IMR-90 (cell line): Measurements from ENCODE around the gene PSENEN. TPM values are rescaled to one million over a fixed set of nuclear protein-coding genes. Genes with fewer than 3 reads are reported as not detected.

Experiments used
- ATAC-seq: fragments of 200-7000 bp; cut with Tn5 transposase; 2 replicates; pipeline ENCODE4 v1.9.1; 2020; ENCODE audit warnings: low read depth, mild to moderate bottlenecking, moderate library complexity
- BruUV-seq: library from RNA; stranded (reverse); fragments of 400-500 nt; replicated peaks from 2 replicates; lab custom pipeline; 2021; lab: Mats Ljungman, UMichigan
- CTCF ChIA-PET: fragments of 300-600 bp; formaldehyde crosslinking; extraction: SDS; loops from one replicate; lab custom pipeline; 2021; ENCODE audit warnings: antibody characterized with exemption; lab: Yijun Ruan, JAX
- POLR2A ChIA-PET: fragments of 300-600 bp; sonication (Branson Sonifier 250); formaldehyde crosslinking; loops from one replicate; lab custom pipeline; 2022; ENCODE audit warnings: antibody characterized with exemption; ENCODE audit not compliant: unreplicated experiment; lab: Charles Lee
- DNase-seq: peaks from one replicate; pipeline ENCODE4 v3.0.0; 2013
- H2AFZ ChIP-seq: replicated peaks from 2 replicates; pipeline ENCODE3; 2013; ENCODE audit warnings: low read length, mild to moderate bottlenecking; ENCODE audit not compliant: poor library complexity
- H2AK5ac ChIP-seq: 2 replicates; pipeline ENCODE4 v1.6.1; 2013; ENCODE audit warnings: low read depth, low read length, inconsistent platforms
- H2AK9ac ChIP-seq: replicated peaks from 2 replicates; pipeline ENCODE3; 2013; ENCODE audit warnings: mild to moderate bottlenecking, low read depth, low read length, moderate library complexity; ENCODE audit not compliant: poor library complexity
- H2BK120ac ChIP-seq: 2 replicates; pipeline ENCODE4 v1.6.1; 2013; ENCODE audit warnings: low read depth, low read length, inconsistent platforms
- H2BK15ac ChIP-seq: 3 replicates; pipeline ENCODE4 v1.6.1; 2013; ENCODE audit warnings: low read depth, low read length, inconsistent platforms
- H2BK20ac ChIP-seq: 2 replicates; pipeline ENCODE4 v1.6.1; 2013; ENCODE audit warnings: low read depth, mild to moderate bottlenecking, inconsistent platforms, low read length, moderate library complexity
- H2BK5ac ChIP-seq: 2 replicates; pipeline ENCODE4 v1.6.1; 2013; ENCODE audit warnings: mild to moderate bottlenecking, low read depth, low read length, inconsistent platforms; ENCODE audit not compliant: poor library complexity, severe bottlenecking
- H3K14ac ChIP-seq: replicated peaks from 2 replicates; pipeline ENCODE4 v1.6.1; 2013; ENCODE audit warnings: low read depth, low read length, inconsistent platforms
- H3K18ac ChIP-seq: 2 replicates; pipeline ENCODE4 v1.6.1; 2013; ENCODE audit warnings: low read depth, low read length, control low read depth
- H3K23ac ChIP-seq: 2 replicates; pipeline ENCODE4 v1.6.1; 2013; ENCODE audit warnings: low read depth, low read length, inconsistent platforms
- H3K27ac ChIP-seq: 2 replicates; pipeline ENCODE4 v1.5.1; 2013; ENCODE audit warnings: mild to moderate bottlenecking, control low read depth, low read length; ENCODE audit not compliant: insufficient read depth
- H3K27me3 ChIP-seq: 2 replicates; pipeline ENCODE4 v1.6.1; 2013; ENCODE audit warnings: low read length; ENCODE audit not compliant: control insufficient read depth, insufficient read depth
- H3K36me3 ChIP-seq: 2 replicates; pipeline ENCODE4 v1.6.1; 2013; ENCODE audit warnings: low read length, mixed read lengths; ENCODE audit not compliant: control insufficient read depth, insufficient read depth
- H3K4ac ChIP-seq: 2 replicates; pipeline ENCODE4 v1.6.1; 2013; ENCODE audit warnings: low read depth, low read length, inconsistent platforms
- H3K4me1 ChIP-seq: 2 replicates; pipeline ENCODE4 v1.6.1; 2013; ENCODE audit warnings: low read length, mixed read lengths; ENCODE audit not compliant: control insufficient read depth, insufficient read depth
- H3K4me2 ChIP-seq: 2 replicates; pipeline ENCODE4 v1.6.1; 2013; ENCODE audit warnings: low read depth, mild to moderate bottlenecking, control low read depth, low read length, moderate library complexity
- H3K4me3 ChIP-seq: 2 replicates; pipeline ENCODE4 v1.5.1; 2013; ENCODE audit warnings: low read depth, mild to moderate bottlenecking, control low read depth, low read length, moderate library complexity; ENCODE audit not compliant: insufficient read depth
- H3K56ac ChIP-seq: 2 replicates; pipeline ENCODE4 v1.6.1; 2013; ENCODE audit warnings: low read length, inconsistent platforms; ENCODE audit not compliant: insufficient read depth; ENCODE audit errors: extremely low read depth
- H3K79me1 ChIP-seq, 2 experiments: 2 replicates each; pipeline ENCODE4 v1.6.1; 2013; ENCODE audit warnings: low read length in 2 of 2, inconsistent platforms in 1 of 2, low read depth in 1 of 2
- H3K9ac ChIP-seq: 2 replicates; pipeline ENCODE4 v1.6.1; 2013; ENCODE audit warnings: low read depth, low read length, control low read depth
- H3K9me1 ChIP-seq: 2 replicates; pipeline ENCODE4 v1.6.1; 2013; ENCODE audit warnings: low read length, inconsistent platforms; ENCODE audit not compliant: insufficient read depth
- H3K9me3 ChIP-seq: 2 replicates; pipeline ENCODE4 v1.6.1; 2013; ENCODE audit warnings: low read length; ENCODE audit not compliant: control insufficient read depth, insufficient read depth
- H4K20me1 ChIP-seq: 2 replicates; pipeline ENCODE4 v1.6.1; 2013; ENCODE audit warnings: low read length, inconsistent platforms; ENCODE audit not compliant: insufficient read depth
- H4K5ac ChIP-seq: 2 replicates; pipeline ENCODE4 v1.6.1; 2013; ENCODE audit warnings: mild to moderate bottlenecking, low read depth, low read length, control low read depth
- H4K8ac ChIP-seq, 2 experiments: 2 replicates each; pipeline ENCODE4 v1.6.1; 2013; ENCODE audit warnings: low read depth in 2 of 2, low read length in 2 of 2, control low read depth in 1 of 2, inconsistent platforms in 1 of 2
- H4K91ac ChIP-seq: 2 replicates; pipeline ENCODE4 v1.6.1; 2013; ENCODE audit warnings: low read depth, low read length, inconsistent platforms; ENCODE audit not compliant: insufficient read depth
- BHLHE40 ChIP-seq: fragments of 150-350 bp; IDR thresholded peaks from 2 replicates; pipeline ENCODE4 v1.6.1; 2016; ENCODE audit warnings: mild to moderate bottlenecking, low read depth, low read length
- CEBPB ChIP-seq: IDR thresholded peaks from 2 replicates; pipeline ENCODE4 v1.6.1; 2012; ENCODE audit warnings: low read depth, low read length, improper control_type of control experiment
- CHD1 ChIP-seq: IDR thresholded peaks from 2 replicates; pipeline ENCODE4 v1.6.1; 2012; ENCODE audit warnings: low read depth, low read length, improper control_type of control experiment
- FOS ChIP-seq: fragments of 150-350 bp; IDR thresholded peaks from 2 replicates; pipeline ENCODE4 v1.6.1; 2016; ENCODE audit warnings: low read depth, low read length
- MAFK ChIP-seq: IDR thresholded peaks from 2 replicates; pipeline ENCODE4 v1.6.1; 2012; ENCODE audit warnings: low read depth, low read length, improper control_type of control experiment
- MAZ ChIP-seq: IDR thresholded peaks from 2 replicates; pipeline ENCODE4 v1.6.1; 2012; ENCODE audit warnings: low read depth, mild to moderate bottlenecking, low read length, improper control_type of control experiment, moderate library complexity, borderline replicate concordance
- MXI1 ChIP-seq: IDR thresholded peaks from 2 replicates; pipeline ENCODE4 v1.6.1; 2012; ENCODE audit warnings: low read depth, mild to moderate bottlenecking, low read length, moderate library complexity, borderline replicate concordance
- NFE2L2 ChIP-seq: fragments of 150-350 bp; IDR thresholded peaks from 2 replicates; pipeline ENCODE4 v1.6.1; 2016; ENCODE audit warnings: low read depth, mild to moderate bottlenecking, low read length
- POLR2A ChIP-seq: IDR thresholded peaks from 2 replicates; pipeline ENCODE4 v1.6.1; 2012; ENCODE audit warnings: mild to moderate bottlenecking, low read depth, low read length
- RAD21 ChIP-seq: IDR thresholded peaks from 2 replicates; pipeline ENCODE4 v1.6.1; 2012; ENCODE audit warnings: low read length, improper control_type of control experiment
- RCOR1 ChIP-seq: IDR thresholded peaks from 2 replicates; pipeline ENCODE4 v1.6.1; 2012; ENCODE audit warnings: mild to moderate bottlenecking, low read length, improper control_type of control experiment; ENCODE audit not compliant: insufficient replicate concordance
- RFX5 ChIP-seq: IDR thresholded peaks from 2 replicates; pipeline ENCODE4 v1.8.0; 2012; ENCODE audit warnings: low read depth, mild to moderate bottlenecking, low read length, moderate library complexity
- SMC3 ChIP-seq: fragments of 150-350 bp; IDR thresholded peaks from 2 replicates; pipeline ENCODE4 v1.6.1; 2016; ENCODE audit warnings: low read depth, mild to moderate bottlenecking, antibody characterized with exemption, low read length, moderate library complexity
- USF2 ChIP-seq: fragments of 150-350 bp; IDR thresholded peaks from 2 replicates; pipeline ENCODE4 v1.6.1; 2017; ENCODE audit warnings: mild to moderate bottlenecking, antibody characterized with exemption, low read length, low read depth
- WGBS, 2 experiments: methylation state at CpG; one replicate each; pipeline versions ENCODE4 v1.1.5 to v1.1.7; 2013; ENCODE audit warnings: missing lambda C conversion rate in 2 of 2; ENCODE audit not compliant: insufficient read length in 1 of 2; ENCODE audit errors: extremely low coverage in 2 of 2; 5-methylcytosine and 5-hydroxymethylcytosine counted together
- dilution Hi-C: fragments of 300-500 bp; cut with HindIII; formaldehyde crosslinking; loops from one replicate; pipeline ENCODE4 v1.14.3; 2018; ENCODE audit warnings: low sequenced_read_pairs; ENCODE audit not compliant: unreplicated experiment
- in situ Hi-C: fragments of 300-500 bp; cut with MboI; formaldehyde crosslinking; loops from 3 replicates; pipeline ENCODE4 v1.14.3; 2019; ENCODE audit warnings: low sequenced_read_pairs, inconsistent platforms, mixed read lengths
- intact Hi-C: fragments of 100-400 bp; cut with micrococcal nuclease; formaldehyde crosslinking; loops from 2 replicates; pipeline ENCODE4 v1.10.0; 2022
- polyA plus RNA-seq, 3 experiments: library from polyadenylated mRNA; depleted of rRNA; stranded (reverse); fragments of >200 nt; gene quantifications; 2 replicates each; pipeline ENCODE4 v1.2.3, GENCODE V29; 2012; ENCODE audit warnings: low replicate concordance in 1 of 3
- total RNA-seq: library from RNA; depleted of rRNA; stranded (reverse); fragments of >200 nt; gene quantifications from 2 replicates; pipeline ENCODE4 v1.2.3, GENCODE V29; 2012
- TF ChIP-seq, protein P1 (sequence below): conservative IDR thresholded peaks from 2 replicates; pipeline ENCODE4 v1.5.1; 2012; ENCODE audit warnings: mild to moderate bottlenecking, low read depth, low read length, improper control_type of control experiment
- TF ChIP-seq, protein P2 (sequence below): fragments of 150-350 bp; IDR thresholded peaks from 2 replicates; pipeline ENCODE4 v1.6.1; 2016; ENCODE audit warnings: low read depth, mild to moderate bottlenecking, low read length, moderate library complexity, borderline replicate concordance

PSENEN gene
- total and polyA plus RNA-seq, 2 of the 4 experiments (the other 2 are of a cell fraction): 9.0 to 47.0 TPM

GRCh38 chr19:35779033-35779432 lies 33.6 kb downstream of the PSENEN start:
- in situ Hi-C loops (no loop called here), intact Hi-C loops (no loop called here), dilution Hi-C loops (no loop called here)
- H3K4me3 ChIP-seq: no peak overlapping the region
- no peak overlapping the region for H4K8ac ChIP-seq
- H3K36me3 ChIP-seq: peaks cover 16% of the 10 kb centered on the region
- no peak overlapping the region for H2AK9ac ChIP-seq
- H3K9me1 ChIP-seq: peaks cover 6% of the 10 kb centered on the region; the same call in 1 of the 2 replicates
- TF ChIP-seq, protein P1, sequence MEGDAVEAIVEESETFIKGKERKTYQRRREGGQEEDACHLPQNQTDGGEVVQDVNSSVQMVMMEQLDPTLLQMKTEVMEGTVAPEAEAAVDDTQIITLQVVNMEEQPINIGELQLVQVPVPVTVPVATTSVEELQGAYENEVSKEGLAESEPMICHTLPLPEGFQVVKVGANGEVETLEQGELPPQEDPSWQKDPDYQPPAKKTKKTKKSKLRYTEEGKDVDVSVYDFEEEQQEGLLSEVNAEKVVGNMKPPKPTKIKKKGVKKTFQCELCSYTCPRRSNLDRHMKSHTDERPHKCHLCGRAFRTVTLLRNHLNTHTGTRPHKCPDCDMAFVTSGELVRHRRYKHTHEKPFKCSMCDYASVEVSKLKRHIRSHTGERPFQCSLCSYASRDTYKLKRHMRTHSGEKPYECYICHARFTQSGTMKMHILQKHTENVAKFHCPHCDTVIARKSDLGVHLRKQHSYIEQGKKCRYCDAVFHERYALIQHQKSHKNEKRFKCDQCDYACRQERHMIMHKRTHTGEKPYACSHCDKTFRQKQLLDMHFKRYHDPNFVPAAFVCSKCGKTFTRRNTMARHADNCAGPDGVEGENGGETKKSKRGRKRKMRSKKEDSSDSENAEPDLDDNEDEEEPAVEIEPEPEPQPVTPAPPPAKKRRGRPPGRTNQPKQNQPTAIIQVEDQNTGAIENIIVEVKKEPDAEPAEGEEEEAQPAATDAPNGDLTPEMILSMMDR: no peak
- TF ChIP-seq CEBPB (no peak), FOS (no peak), MXI1 (no peak), USF2 (no peak), RFX5 (no peak), MAZ (no peak), NFE2L2 (no peak), POLR2A (no peak), CHD1 (no peak), SMC3 (no peak), MAFK (no peak), RCOR1 (no peak), BHLHE40 (no peak), RAD21 (no peak)
- TF ChIP-seq, protein P2, sequence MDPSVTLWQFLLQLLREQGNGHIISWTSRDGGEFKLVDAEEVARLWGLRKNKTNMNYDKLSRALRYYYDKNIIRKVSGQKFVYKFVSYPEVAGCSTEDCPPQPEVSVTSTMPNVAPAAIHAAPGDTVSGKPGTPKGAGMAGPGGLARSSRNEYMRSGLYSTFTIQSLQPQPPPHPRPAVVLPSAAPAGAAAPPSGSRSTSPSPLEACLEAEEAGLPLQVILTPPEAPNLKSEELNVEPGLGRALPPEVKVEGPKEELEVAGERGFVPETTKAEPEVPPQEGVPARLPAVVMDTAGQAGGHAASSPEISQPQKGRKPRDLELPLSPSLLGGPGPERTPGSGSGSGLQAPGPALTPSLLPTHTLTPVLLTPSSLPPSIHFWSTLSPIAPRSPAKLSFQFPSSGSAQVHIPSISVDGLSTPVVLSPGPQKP: no peak
- no peak overlapping the region for H3K4me2 ChIP-seq
- H2BK20ac ChIP-seq: no peak overlapping the region
- H3K79me1 ChIP-seq: peaks cover 7 to 18% of the 10 kb centered on the region in 2 experiments
- no peak overlapping the region for H4K91ac ChIP-seq
- H2BK120ac ChIP-seq: no peak overlapping the region
- no peak overlapping the region for H3K9ac ChIP-seq
- no peaks in the 10 kb centered on the region for H3K9me3 ChIP-seq
- H3K23ac ChIP-seq: no peak overlapping the region
- BruUV-seq: no TSS peak
- no peak overlapping the region for H2BK5ac ChIP-seq
- no peak overlapping the region for H3K27ac ChIP-seq
- no peaks in the 10 kb centered on the region for H4K20me1 ChIP-seq
- ATAC-seq (no peak), DNase-seq (no peak)
- H3K56ac ChIP-seq: no peak overlapping the region
- H3K4ac ChIP-seq: no peak overlapping the region
- H2BK15ac ChIP-seq: no peak overlapping the region
- no peaks in the 10 kb centered on the region for H3K27me3 ChIP-seq
- peaks cover 6% of the 10 kb centered on the region for H3K4me1 ChIP-seq
- no peak overlapping the region for H2AFZ ChIP-seq
- ChIA-PET CTCF (no interaction called here), POLR2A (no interaction called here)
- H2AK5ac ChIP-seq: no peak overlapping the region
- WGBS, 2 experiments: 93% methylated on average over 3 of the region's 8 CpGs; no CpG with 5 or more reads in 1 of the 2 experiments
- no peak overlapping the region for H3K18ac ChIP-seq
- no peak overlapping the region for H3K14ac ChIP-seq
- no peak overlapping the region for H4K5ac ChIP-seq
